Measurements from ENCODE around the gene ARL4D.

DNA sequence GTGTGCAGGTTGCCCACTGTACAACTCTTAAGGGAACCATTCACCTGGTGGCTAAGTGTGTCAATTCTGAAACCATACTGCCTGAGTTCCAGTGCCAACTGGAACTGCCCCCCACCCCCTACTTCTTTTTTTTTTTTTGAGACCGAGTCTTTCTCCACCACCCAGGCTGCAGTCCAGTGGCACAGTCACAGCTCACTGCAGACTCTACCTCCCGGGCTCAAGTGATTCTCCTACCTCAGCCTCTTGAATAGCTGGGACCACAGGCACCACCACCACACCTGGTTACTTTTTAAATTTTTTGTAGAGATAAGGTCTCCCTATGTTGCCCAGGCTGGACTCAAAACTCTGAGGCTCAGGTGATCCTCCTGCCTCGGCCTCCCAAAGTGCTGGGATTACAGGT is 44.6 kb downstream of the ARL4D start:
- TF ChIP-seq CTCF (IDR thresholded peaks at IDR 0.05; ENCODE audit: poor library complexity) (no peak), EZH2phosphoT487 (IDR thresholded peaks at IDR 0.05; ENCODE audit: low read depth, severe bottlenecking, unreplicated experiment) (no peak), EZH2 (IDR thresholded peaks at IDR 0.05; ENCODE audit: borderline replicate concordance) (no peak)
